NT2/D1 (cell line): Measurements from ENCODE around the gene KCTD16.

Source experiments
- SUZ12 ChIP-seq: IDR thresholded peaks from 2 replicates; pipeline ENCODE4 v1.6.1; 2011; ENCODE audit not compliant: insufficient read length, insufficient read depth; ENCODE audit errors: extremely low read depth
- YY1 ChIP-seq: IDR thresholded peaks from 2 replicates; pipeline ENCODE4 v1.6.1; 2011; ENCODE audit not compliant: insufficient read length, insufficient read depth
- ZNF274 ChIP-seq: IDR thresholded peaks from 2 replicates; pipeline ENCODE4 v1.6.1; 2011; ENCODE audit warnings: mild to moderate bottlenecking, low read depth, low read length

GRCh38 chr5:144511580-144512072 is 341.0 kb downstream of the KCTD16 start:
- TF ChIP-seq YY1 (no peak), ZNF274 (no peak), SUZ12 (no peak)
